Measurements from ENCODE around the gene FUT3.

DNA sequence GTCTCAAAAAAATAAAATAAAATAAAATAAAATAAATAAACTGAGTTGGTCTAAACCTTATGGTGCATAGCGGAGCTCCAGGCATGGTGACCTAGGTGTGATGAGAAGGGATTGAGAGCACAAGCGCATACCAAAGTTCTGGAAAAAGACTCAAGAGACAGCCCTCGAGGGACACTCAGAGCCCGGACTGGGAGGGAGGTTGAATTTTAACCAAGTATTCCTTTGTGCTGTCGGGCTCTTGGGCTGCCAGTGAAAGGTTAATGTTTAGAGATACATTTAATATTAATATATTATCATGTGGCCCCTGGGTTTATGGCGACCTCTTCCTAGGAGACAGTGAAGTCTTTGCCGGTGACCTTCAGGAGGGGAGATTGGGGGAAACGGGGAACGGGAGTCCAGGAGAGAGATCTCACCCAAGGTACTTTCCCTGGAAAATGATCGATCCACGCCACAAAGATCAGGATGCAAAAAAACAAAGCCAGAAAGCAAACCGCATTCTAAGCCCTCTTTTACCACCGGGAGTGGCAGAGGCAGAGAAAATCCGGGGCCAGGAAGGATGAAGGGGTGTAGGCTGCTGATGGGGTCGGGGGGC lies 13.4 kb downstream of the FUT3 start:
- TF ChIP-seq, protein P1, sequence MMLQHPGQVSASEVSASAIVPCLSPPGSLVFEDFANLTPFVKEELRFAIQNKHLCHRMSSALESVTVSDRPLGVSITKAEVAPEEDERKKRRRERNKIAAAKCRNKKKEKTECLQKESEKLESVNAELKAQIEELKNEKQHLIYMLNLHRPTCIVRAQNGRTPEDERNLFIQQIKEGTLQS (IDR thresholded peaks at IDR 0.05; ENCODE audit: insufficient read depth, low read depth, low read length): no peak
- TF ChIP-seq POLR2A (IDR thresholded peaks at IDR 0.05; ENCODE audit: control extremely low read depth in 1 of 2, low read depth in 2 of 2, low read length in 2 of 2) (no peak), EZH2 (IDR thresholded peaks at IDR 0.05; ENCODE audit: low read depth, low read length, severe bottlenecking) (no peak), CHD7 (IDR thresholded peaks at IDR 0.05; ENCODE audit: insufficient replicate concordance, low read length) (no peak), CBX8 (IDR thresholded peaks at IDR 0.05; ENCODE audit: borderline replicate concordance, low read depth, low read length) (no peak), GTF2F1 (IDR thresholded peaks at IDR 0.05; ENCODE audit: borderline replicate concordance, low read depth, low read length) (no peak)

Data from H1 (cell line).